B cell (primary cell): ENCODE results near the gene RERE. TPM values are rescaled to one million over a fixed set of nuclear protein-coding genes. Genes with fewer than 3 reads are reported as not detected.

Experiments
- ATAC-seq: fragments of 200-7000 bp; cut with Tn5 transposase; one replicate; pipeline ENCODE4 v1.10.0; 2021; ENCODE audit warnings: low read depth, mild to moderate bottlenecking, moderate number of reproducible peaks, moderate library complexity
- CTCF ChIA-PET: fragments of 350-600 bp; sonication (Branson Sonifier 250); formaldehyde crosslinking; loops from one replicate; lab custom pipeline; 2021; ENCODE audit warnings: antibody characterized with exemption, inconsistent platforms; lab: Charles Lee
- POLR2A ChIA-PET: fragments of 350-600 bp; sonication (Branson Sonifier 250); formaldehyde crosslinking; loops from one replicate; lab custom pipeline; 2021; ENCODE audit warnings: antibody characterized with exemption; lab: Charles Lee
- DNase-seq: peaks from one replicate; pipeline ENCODE4 v3.0.0; 2013
- H2AFZ ChIP-seq: 2 replicates; pipeline ENCODE4 v1.6.1; 2012; ENCODE audit warnings: mild to moderate bottlenecking, low read depth, low read length; ENCODE audit not compliant: insufficient read depth, poor library complexity, severe bottlenecking
- H3K27ac ChIP-seq, 2 donors: 1 replicate in 1 of 2; 2 replicates in 1 of 2; pipeline ENCODE4 v1.5.1; 2012 to 2013; ENCODE audit warnings: low read length in 2 of 2, mild to moderate bottlenecking in 2 of 2, moderate library complexity in 1 of 2
- H3K27me3 ChIP-seq, 4 experiments: fragments of 200-600 bp in 1 of 4; sonication (generic) in 1 of 4; replicated peaks in 1 of 4; 1 replicate in 2 of 4; 2 replicates in 2 of 4; pipeline versions ENCODE4 v1.6.1 to v1.7.0; 2013 to 2016; ENCODE audit warnings: low read length in 3 of 4, mild to moderate bottlenecking in 2 of 4, mixed read lengths in 1 of 4, moderate library complexity in 1 of 4; ENCODE audit not compliant: insufficient read depth in 4 of 4, control insufficient read depth in 3 of 4; ENCODE audit errors: control extremely low read depth in 1 of 4
- H3K36me3 ChIP-seq, 2 experiments: replicated peaks in 1 of 2; 1 replicate in 1 of 2; 2 replicates in 1 of 2; pipeline versions ENCODE4 v1.6.1 to v1.7.1; 2013; ENCODE audit warnings: low read length in 1 of 2; ENCODE audit not compliant: insufficient read depth in 2 of 2, control insufficient read depth in 1 of 2; ENCODE audit errors: control extremely low read depth in 1 of 2, extremely low read depth in 1 of 2
- H3K4me1 ChIP-seq, 2 donors: fragments of 200-600 bp in 1 of 2; sonication (generic) in 1 of 2; 1 replicate in 1 of 2; 2 replicates in 1 of 2; pipeline versions ENCODE4 v1.5.1 to v1.6.1; 2013 to 2017; ENCODE audit warnings: low read length in 2 of 2; ENCODE audit not compliant: control insufficient read depth in 2 of 2, insufficient read depth in 2 of 2
- H3K4me2 ChIP-seq: replicated peaks from 2 replicates; pipeline ENCODE3; 2012; ENCODE audit warnings: mild to moderate bottlenecking, low read depth, low read length; ENCODE audit not compliant: poor library complexity, severe bottlenecking
- H3K4me3 ChIP-seq, 5 experiments: fragments of 200-600 bp in 1 of 5; sonication (generic) in 1 of 5; 1 replicate in 3 of 5; 2 replicates in 2 of 5; pipeline versions ENCODE4 v1.5.1 to v1.7.0; 2011 to 2016; ENCODE audit warnings: low read length in 4 of 5, mild to moderate bottlenecking in 4 of 5, low read depth in 2 of 5, control low read depth in 1 of 5, moderate library complexity in 1 of 5; ENCODE audit not compliant: insufficient read depth in 1 of 5; ENCODE audit errors: control extremely low read depth in 1 of 5, extremely low read depth in 1 of 5
- H3K79me2 ChIP-seq: fragments of 200-600 bp; sonication (generic); one replicate; pipeline ENCODE4 v1.6.0; 2016; ENCODE audit warnings: low read length; ENCODE audit not compliant: control insufficient read depth, insufficient read depth
- H3K9ac ChIP-seq: fragments of 200-600 bp; sonication (generic); 2 replicates; pipeline ENCODE4 v1.6.1; 2017; ENCODE audit warnings: mild to moderate bottlenecking, low read length, moderate library complexity
- H3K9me3 ChIP-seq, 3 donors: one replicate each; pipeline versions ENCODE4 v1.6.1 to v1.7.1; 2013; ENCODE audit warnings: low read length in 2 of 3; ENCODE audit not compliant: control insufficient read depth in 2 of 3, insufficient read depth in 1 of 3; ENCODE audit errors: control extremely low read depth in 1 of 3
- H4K20me1 ChIP-seq: 2 replicates; pipeline ENCODE4 v1.6.0; 2012; ENCODE audit warnings: mild to moderate bottlenecking, low read length; ENCODE audit not compliant: insufficient read depth, control insufficient read depth, poor library complexity, severe bottlenecking
- H3K27ac Mint-ChIP-seq: one replicate; pipeline ENCODE4 v1.8.0; 2021; ENCODE audit warnings: mixed read lengths
- H3K27me3 Mint-ChIP-seq: one replicate; pipeline ENCODE4 v1.8.0; 2021; ENCODE audit warnings: mixed read lengths
- H3K4me1 Mint-ChIP-seq: one replicate; pipeline ENCODE4 v1.8.0; 2021; ENCODE audit warnings: mixed read lengths
- H3K4me3 Mint-ChIP-seq: one replicate; pipeline ENCODE4 v1.8.0; 2021; ENCODE audit warnings: mixed read lengths
- H3K9me3 Mint-ChIP-seq: one replicate; pipeline ENCODE4 v1.8.0; 2022; ENCODE audit warnings: mixed read lengths; ENCODE audit not compliant: insufficient read depth
- CTCF ChIP-seq: fragments of 200-600 bp; IDR thresholded peaks from one replicate; pipeline ENCODE4 v1.8.0; 2022; ENCODE audit warnings: antibody characterized with exemption, mild to moderate bottlenecking
- EZH2 ChIP-seq: IDR thresholded peaks from 2 replicates; pipeline ENCODE4 v1.6.1; 2012; ENCODE audit warnings: borderline replicate concordance, low read depth, mild to moderate bottlenecking, moderate library complexity, low read length; ENCODE audit not compliant: insufficient read depth, poor library complexity, severe bottlenecking
- WGBS: methylation state at CpG from one replicate; pipeline ENCODE4 v1.1.5; 2013; ENCODE audit warnings: missing lambda C conversion rate; ENCODE audit not compliant: insufficient coverage; 5-methylcytosine and 5-hydroxymethylcytosine counted together
- intact Hi-C: fragments of 100-400 bp; cut with micrococcal nuclease; formaldehyde crosslinking; loops from one replicate; pipeline ENCODE4 v1.10.0; 2022
- polyA plus RNA-seq: library from polyadenylated mRNA; depleted of rRNA; stranded (reverse); fragments of >200 nt; gene quantifications from 2 replicates; pipeline ENCODE4 v1.2.3, GENCODE V29; 2012
- total RNA-seq, 2 donors: library from RNA; stranded (reverse); fragments of 120-200 nt in 1 of 2; gene quantifications; 1 replicate in 1 of 2; 2 replicates in 1 of 2; pipeline versions ENCODE4 v1.2.3 to v1.2.4, GENCODE V29; 2013 to 2022

RERE gene
- total and polyA plus RNA-seq, 2 donors (not counting 1 experiment from before 2014, with no cell fraction given) = 27.3 to 132 TPM

DNA sequence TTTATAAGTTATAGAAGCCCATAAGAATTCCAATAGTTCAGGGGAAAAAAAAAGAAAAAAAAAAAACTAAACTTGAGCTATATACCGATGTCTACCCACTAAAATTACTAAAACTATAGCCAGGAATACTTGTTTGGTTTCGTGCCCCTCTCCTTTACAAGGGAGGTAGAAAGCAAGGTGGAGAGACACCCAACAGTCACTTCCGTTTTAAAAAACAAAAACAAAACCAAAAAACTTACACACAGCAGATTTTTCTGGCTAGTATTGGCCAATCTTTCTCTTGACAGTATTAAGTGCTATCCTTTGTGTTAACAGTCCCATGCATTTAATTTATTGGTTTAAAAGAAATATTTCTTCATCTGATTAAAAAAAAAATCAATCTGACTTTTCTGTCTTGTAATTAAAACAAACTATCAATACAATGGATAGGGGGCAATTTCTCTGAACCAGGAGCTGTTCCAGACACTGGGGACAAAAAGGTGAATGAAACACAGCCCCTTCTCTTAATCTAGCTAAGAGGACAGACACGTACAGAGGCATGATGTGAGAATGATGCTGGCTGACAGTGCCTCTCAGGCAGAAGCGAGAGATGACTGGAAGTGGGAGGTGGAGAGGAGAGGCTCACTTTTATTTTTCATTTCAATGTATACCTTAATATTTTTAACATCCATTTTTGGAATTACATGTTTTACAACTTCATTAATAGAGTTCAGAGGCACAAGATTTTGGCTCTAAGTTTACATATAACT, 214.8 kb downstream of the RERE start:
- CTCF ChIA-PET = interaction anchor here (1.0 to 1.3 kb wide), 3 partner anchors 22 to 69 kb away, joined by 3 to 4 read pairs (median 3); no protein-coding TSS in a partner anchor
- POLR2A ChIA-PET = no interaction called here
- H3K27me3 Mint-ChIP-seq = no peaks in the 10 kb centered on the region
- Histone ChIP-seq H4K20me1 (peaks cover 18% of the 10 kb centered on the region), H3K4me2 (peak overlapping the region; percentile 24), H2AFZ (no peak overlapping the region), H3K79me2 (peaks cover 62% of the 10 kb centered on the region), H3K27ac (peak overlapping the region in 1 of 2 donors; percentile 19), H3K27me3 (no peaks in the 10 kb centered on the region), H3K4me3 (no peak overlapping the region), H3K9me3 (no peaks in the 10 kb centered on the region), H3K36me3 (peaks cover 0 to 4% of the 10 kb centered on the region in 2 experiments), H3K4me1 (peaks cover 20 to 27% of the 10 kb centered on the region in 2 donors), H3K9ac (no peak overlapping the region)
- WGBS = no CpG with 5 or more reads among the region's 5 CpGs
- H3K4me3 Mint-ChIP-seq = no peak overlapping the region
- peak overlapping the region; percentile 77 for H3K27ac Mint-ChIP-seq
- ATAC-seq (no peak), DNase-seq (no peak)
- H3K4me1 Mint-ChIP-seq = peaks cover 31% of the 10 kb centered on the region
- no peak for TF ChIP-seq EZH2
- no peak for TF ChIP-seq CTCF
- no peaks in the 10 kb centered on the region for H3K9me3 Mint-ChIP-seq
- intact Hi-C loops = no loop called here

GRCh38 chr1:8600336-8600735, 217.1 kb downstream of the RERE start:
- TF ChIP-seq EZH2 (no peak), CTCF (no peak)
- H3K4me1 Mint-ChIP-seq = peaks cover 43% of the 10 kb centered on the region

More at GRCh38 chr1:8600336-8600735, 217.1 kb downstream of the RERE start:
- CTCF ChIA-PET = no interaction called here
- H3K36me3 ChIP-seq = peaks cover 0 to 4% of the 10 kb centered on the region in 2 experiments
- peaks cover 18% of the 10 kb centered on the region for H4K20me1 ChIP-seq
- H3K27me3 ChIP-seq = no peaks in the 10 kb centered on the region
- H3K9ac ChIP-seq = no peak overlapping the region
- no peaks in the 10 kb centered on the region for H3K9me3 ChIP-seq
- no peaks in the 10 kb centered on the region for H3K9me3 Mint-ChIP-seq
- intact Hi-C loops = no loop called here
- H3K4me1 ChIP-seq = peaks cover 28 to 36% of the 10 kb centered on the region in 2 donors
- ATAC-seq (no peak), DNase-seq (no peak)
- peaks cover 81% of the 10 kb centered on the region for H3K79me2 ChIP-seq
- POLR2A ChIA-PET = no interaction called here
- no peak overlapping the region for H3K4me3 Mint-ChIP-seq
- no peak overlapping the region for H3K27ac ChIP-seq
- H3K27ac Mint-ChIP-seq = no peak overlapping the region
- no CpG with 5 or more reads among the region's 1 CpG for WGBS
- no peaks in the 10 kb centered on the region for H3K27me3 Mint-ChIP-seq
- no peak overlapping the region for H3K4me2 ChIP-seq
- no peak overlapping the region for H2AFZ ChIP-seq
- H3K4me3 ChIP-seq = no peak overlapping the region
